HepG2 (cell line): ENCODE results near the gene CCN6. TPM values are rescaled to one million over a fixed set of nuclear protein-coding genes. Genes with fewer than 3 reads are reported as not detected.

Source experiments
- ATAC-seq: fragments of 200-7000 bp; cut with Tn5 transposase; 3 replicates; pipeline ENCODE4 v1.9.1; 2020; ENCODE audit warnings: mild to moderate bottlenecking, moderate library complexity
- BruUV-seq: library from RNA; stranded (reverse); fragments of 400-500 nt; replicated peaks from 2 replicates; lab custom pipeline; 2021; lab: Mats Ljungman, UMichigan
- CTCF ChIA-PET: fragments of 300-600 bp; formaldehyde crosslinking; extraction: SDS; loops from one replicate; lab custom pipeline; 2021; ENCODE audit warnings: low total read pairs, inconsistent platforms, low intra/inter-chr PET ratio; lab: Yijun Ruan, JAX
- POLR2A ChIA-PET: fragments of 350-600 bp; sonication (Branson Sonifier 250); formaldehyde crosslinking; loops from one replicate; lab custom pipeline; 2020; ENCODE audit warnings: antibody characterized with exemption, inconsistent platforms; lab: Yijun Ruan, JAX
- DNase-seq: peaks from one replicate; pipeline ENCODE4 v3.0.0-alpha.2; 2015; ENCODE audit warnings: low spot score
- FAIRE-seq: peaks from 3 replicates; lab custom pipeline; 2011; peaks lifted over from hg19 to GRCh38; lab: Jason Lieb, UNC
- H2AFZ ChIP-seq: one replicate; pipeline ENCODE4 v1.6.1; 2011; ENCODE audit warnings: low read length, inconsistent platforms
- H3K27ac ChIP-seq: fragments of 300-600 bp; 3 replicates; pipeline ENCODE4 v1.8.0; 2011; ENCODE audit warnings: mixed run types, mild to moderate bottlenecking, mixed read lengths, low read length, inconsistent platforms; ENCODE audit not compliant: insufficient read depth; ENCODE audit errors: extremely low read length
- H3K27me3 ChIP-seq, 2 experiments: fragments of 200-600 bp in 1 of 2; 2 replicates in 1 of 2; 3 replicates in 1 of 2; pipeline versions ENCODE4 v1.6.0 to v1.8.0; 2011; ENCODE audit warnings: low read length in 2 of 2, mild to moderate bottlenecking in 2 of 2, moderate library complexity in 2 of 2, inconsistent platforms in 1 of 2; ENCODE audit not compliant: insufficient read depth in 2 of 2, control insufficient read depth in 1 of 2
- H3K36me3 ChIP-seq, 2 experiments: fragments of 200-600 bp in 1 of 2; replicated peaks in 1 of 2; 2 replicates in 1 of 2; 3 replicates in 1 of 2; pipeline versions ENCODE4 v1.5.1 to v1.8.0; 2011; ENCODE audit warnings: low read length in 2 of 2, inconsistent platforms in 1 of 2; ENCODE audit not compliant: insufficient read depth in 2 of 2, control insufficient read depth in 1 of 2
- H3K4me1 ChIP-seq: 2 replicates; pipeline ENCODE4 v1.5.1; 2012; ENCODE audit warnings: low read length, inconsistent platforms; ENCODE audit not compliant: insufficient read depth
- H3K4me2 ChIP-seq: 2 replicates; pipeline ENCODE4 v1.6.0; 2011; ENCODE audit warnings: low read depth, low read length, inconsistent platforms
- H3K4me3 ChIP-seq, 3 experiments: fragments of 200-600 bp in 1 of 3; sonication (generic), shearing (Covaris generic) in 1 of 3; replicated peaks in 1 of 3; 2 replicates each; pipeline ENCODE4 v1.5.1; 2011 to 2016; ENCODE audit warnings: low read length in 3 of 3, inconsistent platforms in 2 of 3, low read depth in 2 of 3, mild to moderate bottlenecking in 2 of 3, control low read depth in 1 of 3, mixed read lengths in 1 of 3; ENCODE audit not compliant: insufficient read depth in 1 of 3
- H3K79me2 ChIP-seq: one replicate; pipeline ENCODE4 v1.6.1; 2011; ENCODE audit warnings: low read length, inconsistent platforms; ENCODE audit not compliant: insufficient read depth
- H3K9ac ChIP-seq: 2 replicates; pipeline ENCODE4 v1.6.0; 2011; ENCODE audit warnings: mild to moderate bottlenecking, low read depth, low read length, inconsistent platforms; ENCODE audit not compliant: insufficient read depth
- H3K9me3 ChIP-seq: 2 replicates; pipeline ENCODE4 v1.5.1; 2012; ENCODE audit warnings: mild to moderate bottlenecking, low read length
- H4K20me1 ChIP-seq: 2 replicates; pipeline ENCODE4 v1.6.0; 2011; ENCODE audit warnings: inconsistent platforms, mild to moderate bottlenecking, low read length, moderate library complexity; ENCODE audit not compliant: insufficient read depth
- EHMT2 ChIP-seq: fragments of 200-600 bp; sonication (generic); IDR thresholded peaks from 2 replicates; pipeline ENCODE4 v1.7.0; 2017; ENCODE audit warnings: antibody characterized with exemption, low read depth, low read length, borderline replicate concordance
- FOXC1 ChIP-seq: sonication (generic); formaldehyde crosslinking; IDR thresholded peaks from 2 replicates; pipeline ENCODE4 v1.8.0; 2022; ENCODE audit warnings: mild to moderate bottlenecking, missing genetic modification reagents, borderline replicate concordance
- FOXK2 ChIP-seq: fragments of 450-650 bp; IDR thresholded peaks from 2 replicates; pipeline ENCODE4 v1.6.1; 2016
- HMGXB3 ChIP-seq: sonication (generic); formaldehyde crosslinking; IDR thresholded peaks from 2 replicates; pipeline ENCODE4 v1.4.0; 2020; ENCODE audit warnings: missing genetic modification reagents, borderline replicate concordance
- PBX3 ChIP-seq: sonication (generic); formaldehyde crosslinking; IDR thresholded peaks from 2 replicates; pipeline ENCODE4 v1.8.1; 2023; ENCODE audit warnings: missing genetic modification reagents, inconsistent platforms, borderline replicate concordance
- REXO4 ChIP-seq: sonication (generic); formaldehyde crosslinking; IDR thresholded peaks from 2 replicates; pipeline ENCODE4 v1.8.0; 2022; ENCODE audit warnings: missing genetic modification reagents, mild to moderate bottlenecking, borderline replicate concordance
- SNAPC2 ChIP-seq: sonication (generic); formaldehyde crosslinking; IDR thresholded peaks from 2 replicates; pipeline ENCODE4 v1.8.1; 2022; ENCODE audit warnings: mild to moderate bottlenecking, missing genetic modification reagents
- ZNF329 ChIP-seq: sonication (generic); formaldehyde crosslinking; IDR thresholded peaks from 2 replicates; pipeline ENCODE4 v1.9.0; 2021; ENCODE audit warnings: low read depth, mild to moderate bottlenecking, missing genetic modification reagents
- ZNF460 ChIP-seq: sonication (generic); formaldehyde crosslinking; IDR thresholded peaks from 2 replicates; pipeline ENCODE4 v1.5.1; 2020; ENCODE audit warnings: missing genetic modification reagents, mild to moderate bottlenecking, borderline replicate concordance
- ZNF598 ChIP-seq: sonication (generic); formaldehyde crosslinking; IDR thresholded peaks from 2 replicates; pipeline ENCODE4 v1.5.1; 2020; ENCODE audit warnings: mild to moderate bottlenecking, missing genetic modification reagents, borderline replicate concordance
- ZNF878 ChIP-seq: sonication (generic); formaldehyde crosslinking; IDR thresholded peaks from 2 replicates; pipeline ENCODE4 v1.8.1; 2023; ENCODE audit warnings: mild to moderate bottlenecking, missing genetic modification reagents, moderate library complexity
- WGBS: methylation state at CpG from one replicate; pipeline ENCODE4 v1.1.6; 2017; ENCODE audit warnings: low lambda C conversion rate; 5-methylcytosine and 5-hydroxymethylcytosine counted together
- in situ Hi-C: cut with HindIII; loops from 2 replicates; pipeline ENCODE4 v1.10.0; 2017; ENCODE audit warnings: low pct_unique_long_range_greater_than_20kb; ENCODE audit not compliant: extremely low pct_ligation_motif_present
- intact Hi-C: fragments of 100-400 bp; cut with micrococcal nuclease; formaldehyde crosslinking; loops from one replicate; pipeline ENCODE4 v1.10.0; 2022; ENCODE audit not compliant: unreplicated experiment
- polyA plus RNA-seq, 8 experiments: library from polyadenylated mRNA; depleted of rRNA in 3 of 8; stranded (reverse) in 7 of 8; unstranded in 1 of 8; fragments of >200 nt; fragmentation: Illumina TruSeq in 4 of 8; extraction: Trizol in 4 of 8; gene quantifications; 2 replicates each; pipeline versions ENCODE4 v1.2.1 to v1.2.3, GENCODE V29; 2011 to 2016; ENCODE audit warnings: low read depth in 4 of 8, missing spikeins in 1 of 8, mixed read lengths in 1 of 8; ENCODE audit not compliant: insufficient read depth in 1 of 8
- total RNA-seq, 5 experiments: library from RNA; depleted of rRNA; stranded (reverse); fragments of >200 nt; fragmentation: Illumina TruSeq; extraction: Trizol; gene quantifications; 2 replicates each; pipeline ENCODE4 v1.2.3, GENCODE V29; 2016; ENCODE audit warnings: low read depth in 1 of 5
- TF ChIP-seq, protein P1 (sequence below): sonication (generic); formaldehyde crosslinking; IDR thresholded peaks from 2 replicates; pipeline ENCODE4 v1.4.0; 2020; ENCODE audit warnings: missing genetic modification reagents
- TF ChIP-seq, protein P2 (sequence below): sonication (generic); formaldehyde crosslinking; IDR thresholded peaks from 2 replicates; pipeline ENCODE4 v1.4.0; 2020; ENCODE audit warnings: missing genetic modification reagents, low read depth, mild to moderate bottlenecking, borderline replicate concordance

CCN6 gene
- total and polyA plus RNA-seq, 2 of the 13 experiments (the other 11 are each of a cell fraction or from before 2014, with no cell fraction given), result not detected

DNA sequence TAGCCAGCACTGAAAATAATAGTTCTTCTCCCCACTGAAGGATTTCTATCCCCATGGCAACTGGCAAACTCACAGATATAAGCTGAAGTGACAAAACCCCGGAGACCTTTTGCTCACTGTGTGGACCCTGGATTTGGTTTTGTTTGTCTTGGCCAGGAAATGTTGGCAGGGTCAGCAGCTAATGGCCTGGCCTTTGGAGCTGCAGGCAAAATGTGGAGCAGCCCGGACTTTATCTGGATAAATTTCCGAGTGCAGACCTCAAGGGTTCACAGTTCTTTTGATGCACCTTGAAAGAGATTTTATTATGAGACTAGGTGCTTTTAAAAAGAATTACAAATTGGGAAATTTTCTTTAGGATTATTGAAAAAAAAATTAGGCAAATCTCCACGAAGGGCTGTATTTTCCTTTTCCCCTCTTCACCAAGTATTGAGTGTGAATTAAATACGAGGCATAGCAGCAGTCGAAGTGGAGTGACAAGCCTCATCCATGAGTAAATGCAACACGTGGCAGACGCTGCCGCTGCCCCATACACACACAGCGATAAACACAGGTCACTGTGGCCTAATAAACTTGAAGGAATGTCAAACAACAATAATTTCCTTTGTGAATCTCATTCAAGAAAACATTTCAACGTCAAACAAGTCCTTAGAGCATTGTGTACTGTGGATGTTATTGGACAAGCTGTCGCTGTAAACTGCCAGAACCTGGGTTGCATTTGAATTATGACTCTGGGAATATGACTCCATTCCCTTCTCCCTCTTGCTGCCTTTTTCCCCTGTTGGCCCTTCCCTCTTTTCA lies 35.1 kb upstream of the CCN6 start:
- 2% methylated on average over 12 of the region's 12 CpGs for WGBS
- no peaks in the 10 kb centered on the region for H3K79me2 ChIP-seq
- intact Hi-C loops, result loop anchor here (1.0 kb wide), 1 partner anchor 10 kb away; no protein-coding TSS in a partner anchor
- H3K4me2 ChIP-seq, result peak overlapping the region; percentile 78
- peak overlapping the region in 2 of 3 experiments; percentile 20 to 44; a peak in 3 of 6 replicates for H3K4me3 ChIP-seq
- DNase-seq, result peak; percentile 87
- H3K9ac ChIP-seq, result peak overlapping the region; percentile 43
- no peaks in the 10 kb centered on the region for H3K36me3 ChIP-seq
- peak; percentile 98 for ATAC-seq
- H2AFZ ChIP-seq, result no peak overlapping the region
- in situ Hi-C loops, result no loop called here
- no peaks in the 10 kb centered on the region for H4K20me1 ChIP-seq
- no TSS peak for BruUV-seq
- CTCF ChIA-PET, result no interaction called here
- H3K4me1 ChIP-seq, result peaks cover 32% of the 10 kb centered on the region
- POLR2A ChIA-PET, result no interaction called here
- H3K9me3 ChIP-seq, result peaks cover 2% of the 10 kb centered on the region; the same call in 1 of the 2 replicates
- peak; percentile 92 for FAIRE-seq
- H3K27ac ChIP-seq, result peak overlapping the region; percentile 64
- H3K27me3 ChIP-seq, result peaks cover 2 to 8% of the 10 kb centered on the region in 2 experiments; a peak in 2 of 5 replicates
- TF ChIP-seq ZNF598 (CRISPR knock-in tag) (0 out of 2 replicates have a peak, but pooled peaks have one; percentile 56), SNAPC2 (CRISPR knock-in tag) (0 out of 2 replicates have a peak, but pooled peaks have one; percentile 30), FOXK2 (0 out of 2 replicates have a peak, but pooled peaks have one; percentile 19), HMGXB3 (CRISPR knock-in tag) (0 out of 2 replicates have a peak, but pooled peaks have one; percentile 10), PBX3 (CRISPR knock-in tag) (no peak), ZNF329 (CRISPR knock-in tag) (no peak), REXO4 (CRISPR knock-in tag) (no peak), EHMT2 (0 out of 2 replicates have a peak, but pooled peaks have one; percentile 31), FOXC1 (CRISPR knock-in tag) (no peak), ZNF460 (CRISPR knock-in tag) (peak; percentile 29; the same call in 1 of the 2 replicates), ZNF878 (CRISPR knock-in tag) (peak; percentile 63; the same call in 1 of the 2 replicates)
- TF ChIP-seq, protein P1, sequence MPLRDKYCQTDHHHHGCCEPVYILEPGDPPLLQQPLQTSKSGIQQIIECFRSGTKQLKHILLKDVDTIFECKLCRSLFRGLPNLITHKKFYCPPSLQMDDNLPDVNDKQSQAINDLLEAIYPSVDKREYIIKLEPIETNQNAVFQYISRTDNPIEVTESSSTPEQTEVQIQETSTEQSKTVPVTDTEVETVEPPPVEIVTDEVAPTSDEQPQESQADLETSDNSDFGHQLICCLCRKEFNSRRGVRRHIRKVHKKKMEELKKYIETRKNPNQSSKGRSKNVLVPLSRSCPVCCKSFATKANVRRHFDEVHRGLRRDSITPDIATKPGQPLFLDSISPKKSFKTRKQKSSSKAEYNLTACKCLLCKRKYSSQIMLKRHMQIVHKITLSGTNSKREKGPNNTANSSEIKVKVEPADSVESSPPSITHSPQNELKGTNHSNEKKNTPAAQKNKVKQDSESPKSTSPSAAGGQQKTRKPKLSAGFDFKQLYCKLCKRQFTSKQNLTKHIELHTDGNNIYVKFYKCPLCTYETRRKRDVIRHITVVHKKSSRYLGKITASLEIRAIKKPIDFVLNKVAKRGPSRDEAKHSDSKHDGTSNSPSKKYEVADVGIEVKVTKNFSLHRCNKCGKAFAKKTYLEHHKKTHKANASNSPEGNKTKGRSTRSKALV (CRISPR knock-in tag), result no peak
- TF ChIP-seq, protein P2, sequence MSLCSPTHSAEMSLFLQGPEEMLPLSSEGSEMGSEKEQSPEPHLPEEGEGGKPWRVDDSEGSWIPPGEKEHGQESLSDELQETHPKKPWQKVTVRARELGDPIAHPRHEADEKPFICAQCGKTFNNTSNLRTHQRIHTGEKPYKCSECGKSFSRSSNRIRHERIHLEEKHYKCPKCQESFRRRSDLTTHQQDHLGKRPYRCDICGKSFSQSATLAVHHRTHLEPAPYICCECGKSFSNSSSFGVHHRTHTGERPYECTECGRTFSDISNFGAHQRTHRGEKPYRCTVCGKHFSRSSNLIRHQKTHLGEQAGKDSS (CRISPR knock-in tag), result 0 out of 2 replicates have a peak, but pooled peaks have one; percentile 64
